ENCODE data around the gene ARMC7. TPM values are rescaled to one million over a fixed set of nuclear protein-coding genes. Genes with fewer than 3 reads are reported as not detected.

Gene ARMC7
- total RNA-seq, 1 experiment from 2014 or later = 48.7 TPM

- no TSS peak for BruUV-seq (replicated peaks)
- Histone ChIP-seq H3K4me1 (ENCODE audit: control insufficient read depth, insufficient read depth, low read length) (peaks cover 39% of the 10 kb centered on the region), H3K27me3 (ENCODE audit: control insufficient read depth, insufficient read depth, low read length) (no peaks in the 10 kb centered on the region), H3K9me3 (ENCODE audit: control insufficient read depth, insufficient read depth, low read depth, low read length) (no peaks in the 10 kb centered on the region), H3K27ac (ENCODE audit: low read length) (peak overlapping the region; percentile 88; the same call in 1 of the 2 replicates), H3K4me3 (ENCODE audit: low read depth in 2 of 2, low read length in 2 of 2) (no peak overlapping the region), H3K36me3 (ENCODE audit: control insufficient read depth, insufficient read depth, low read length) (peaks cover 6% of the 10 kb centered on the region; the same call in 1 of the 2 replicates)
- no peak for TF ChIP-seq CTCF (IDR thresholded peaks at IDR 0.05)
- TF ChIP-seq POLR2AphosphoS5 (IDR thresholded peaks at IDR 0.05; ENCODE audit: low read depth, low read length) = no peak; the same call in 1 of the 2 replicates
- TF ChIP-seq SIN3A (IDR thresholded peaks at IDR 0.05; ENCODE audit: borderline replicate concordance, insufficient read depth, low read depth, low read length) = no peak
- no peak for TF ChIP-seq REST (IDR thresholded peaks at IDR 0.05; ENCODE audit: insufficient read depth in 1 of 2, low read depth in 2 of 2, low read length in 1 of 2)
- TF ChIP-seq TCF7L2 (IDR thresholded peaks at IDR 0.05; ENCODE audit: low read depth, low read length) = no peak
- no peak for ATAC-seq
- intact Hi-C loops (cut with micrococcal nuclease; ENCODE audit: unreplicated experiment) = loop anchor here (10.0 kb wide), 1 partner anchor 133 kb away; the partner anchor contains the start of gene HID1
- in situ Hi-C loops (cut with HindIII; ENCODE audit: low pct_unique_long_range_greater_than_20kb, low sequenced_read_pairs) = no loop called here
- CTCF ChIA-PET = interaction anchor here (0.6 kb wide), 2 partner anchors 54 to 147 kb away, joined by 4 to 6 read pairs; no protein-coding TSS in a partner anchor
- POLR2A ChIA-PET = no interaction called here
- DNase-seq (ENCODE audit: low read depth, low spot score) = no peak
These were observed 1.6 kb upstream of the ARMC7 start for GRCh38 chr17:75108193-75108592.

- no peak for ATAC-seq
- POLR2A ChIA-PET = no interaction called here
These were observed 743 bp upstream of the ARMC7 start for GRCh38 chr17:75109046-75109406.

More at GRCh38 chr17:75109046-75109406, 743 bp upstream of the ARMC7 start:
- CTCF ChIA-PET = no interaction called here
- Histone ChIP-seq H3K27me3 (ENCODE audit: control insufficient read depth, insufficient read depth, low read length) (no peaks in the 10 kb centered on the region), H3K36me3 (ENCODE audit: control insufficient read depth, insufficient read depth, low read length) (peaks cover 6% of the 10 kb centered on the region; the same call in 1 of the 2 replicates), H3K4me3 (ENCODE audit: low read depth in 2 of 2, low read length in 2 of 2) (peak overlapping the region; percentile 83 to 88), H3K9me3 (ENCODE audit: control insufficient read depth, insufficient read depth, low read depth, low read length) (no peaks in the 10 kb centered on the region), H3K27ac (ENCODE audit: low read length) (peak overlapping the region; percentile 88), H3K4me1 (ENCODE audit: control insufficient read depth, insufficient read depth, low read length) (peaks cover 38% of the 10 kb centered on the region)
- intact Hi-C loops (cut with micrococcal nuclease; ENCODE audit: unreplicated experiment) (loop anchor here (10.0 kb wide), 1 partner anchor 134 kb away; the partner anchor contains the start of gene HID1), in situ Hi-C loops (cut with HindIII; ENCODE audit: low pct_unique_long_range_greater_than_20kb, low sequenced_read_pairs) (no loop called here)
- DNase-seq (ENCODE audit: low read depth, low spot score) = no peak
- BruUV-seq (replicated peaks) = no TSS peak
- no peak for TF ChIP-seq TCF7L2 (IDR thresholded peaks at IDR 0.05; ENCODE audit: low read depth, low read length)
- no peak for TF ChIP-seq CTCF (IDR thresholded peaks at IDR 0.05)
- no peak for TF ChIP-seq REST (IDR thresholded peaks at IDR 0.05; ENCODE audit: insufficient read depth in 1 of 2, low read depth in 2 of 2, low read length in 1 of 2)
- TF ChIP-seq SIN3A (IDR thresholded peaks at IDR 0.05; ENCODE audit: borderline replicate concordance, insufficient read depth, low read depth, low read length) = no peak
